ENCODE results near the gene ZFYVE16. TPM values are rescaled to one million over a fixed set of nuclear protein-coding genes. Genes with fewer than 3 reads are reported as not detected.
"Not testable (repeated sequence)": the region's sequence is repeated elsewhere in the genome, so short reads cannot be mapped to it uniquely, and the experiment has no call there.

ZFYVE16 gene
- total RNA-seq, 1 donor from 2014 or later, result 50.1 TPM

DNA sequence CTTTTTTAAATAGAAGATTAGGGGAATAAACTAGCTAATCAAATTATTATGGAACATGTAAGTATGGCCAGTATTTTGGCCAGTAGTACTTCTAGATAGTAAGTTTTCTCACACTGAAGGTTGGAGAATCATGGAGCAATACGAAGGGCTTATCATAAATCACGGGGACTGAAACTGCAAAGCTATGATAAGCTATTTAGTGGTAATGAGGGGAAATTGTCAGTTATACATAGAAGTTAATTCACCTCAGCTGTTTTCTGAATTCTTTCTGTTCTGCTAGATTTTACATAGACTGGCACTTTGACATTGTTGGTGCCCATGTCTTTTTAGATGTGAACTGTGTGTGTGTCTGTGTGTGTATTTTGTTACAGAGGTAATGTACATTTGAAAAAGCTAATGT is 45.5 kb downstream of the ZFYVE16 start:
- no peaks in the 10 kb centered on the region for H3K4me1 ChIP-seq (ENCODE audit: control insufficient read depth in 3 of 3, insufficient read depth in 3 of 3, low read length in 3 of 3)
- peaks cover 5 to 24% (median 23%) of the 10 kb centered on the region in 3 donors for H3K36me3 ChIP-seq (ENCODE audit: control insufficient read depth in 3 of 3, insufficient read depth in 3 of 3, low read length in 3 of 3)
- H3K27me3 ChIP-seq (ENCODE audit: control insufficient read depth in 3 of 3, insufficient read depth in 3 of 3, low read length in 3 of 3), result no peaks in the 10 kb centered on the region
- no peak overlapping the region for H3K27ac ChIP-seq (ENCODE audit: low read depth, low read length)
- H3K9ac ChIP-seq (ENCODE audit: low read depth in 1 of 3, low read length in 3 of 3), result no peak overlapping the region
- no peak overlapping the region for H3K4me3 ChIP-seq (ENCODE audit: low read length in 3 of 3)
- no peaks in the 10 kb centered on the region for H3K9me3 ChIP-seq (ENCODE audit: control insufficient read depth in 3 of 3, low read length in 3 of 3)

DNA sequence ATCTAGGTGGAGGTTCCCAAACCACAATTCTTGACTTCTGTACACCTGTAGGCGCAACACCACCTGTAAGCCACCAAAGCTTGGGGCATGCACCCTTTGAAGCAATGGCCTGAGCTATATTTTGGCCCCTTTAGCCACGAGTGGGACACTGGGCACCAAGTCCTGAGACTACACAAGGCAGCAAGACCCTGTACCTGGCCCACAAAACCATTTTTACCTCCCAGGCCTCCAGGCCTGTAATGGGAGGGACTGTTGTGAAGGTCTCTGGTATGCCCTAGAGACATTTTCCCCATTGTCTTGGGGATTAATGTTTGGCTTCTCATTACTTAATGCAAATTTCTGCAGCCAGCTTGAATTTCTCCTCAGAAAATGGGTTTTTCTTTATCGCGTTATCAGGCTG is 55.4 kb downstream of the ZFYVE16 start:
- no peaks in the 10 kb centered on the region for H3K27me3 ChIP-seq (ENCODE audit: control insufficient read depth in 3 of 3, insufficient read depth in 3 of 3, low read length in 3 of 3)
- no peaks in the 10 kb centered on the region for H3K4me1 ChIP-seq (ENCODE audit: control insufficient read depth in 3 of 3, insufficient read depth in 3 of 3, low read length in 3 of 3)
- no peak overlapping the region for H3K27ac ChIP-seq (ENCODE audit: low read depth, low read length)
- no peak overlapping the region for H3K9ac ChIP-seq (ENCODE audit: low read depth in 1 of 3, low read length in 3 of 3)
- H3K36me3 ChIP-seq (ENCODE audit: control insufficient read depth in 3 of 3, insufficient read depth in 3 of 3, low read length in 3 of 3), result peaks cover 14 to 33% (median 28%) of the 10 kb centered on the region in 3 donors
- H3K9me3 ChIP-seq (ENCODE audit: control insufficient read depth in 3 of 3, low read length in 3 of 3), result no peaks in the 10 kb centered on the region
- no peak overlapping the region for H3K4me3 ChIP-seq (ENCODE audit: low read length in 3 of 3)

DNA sequence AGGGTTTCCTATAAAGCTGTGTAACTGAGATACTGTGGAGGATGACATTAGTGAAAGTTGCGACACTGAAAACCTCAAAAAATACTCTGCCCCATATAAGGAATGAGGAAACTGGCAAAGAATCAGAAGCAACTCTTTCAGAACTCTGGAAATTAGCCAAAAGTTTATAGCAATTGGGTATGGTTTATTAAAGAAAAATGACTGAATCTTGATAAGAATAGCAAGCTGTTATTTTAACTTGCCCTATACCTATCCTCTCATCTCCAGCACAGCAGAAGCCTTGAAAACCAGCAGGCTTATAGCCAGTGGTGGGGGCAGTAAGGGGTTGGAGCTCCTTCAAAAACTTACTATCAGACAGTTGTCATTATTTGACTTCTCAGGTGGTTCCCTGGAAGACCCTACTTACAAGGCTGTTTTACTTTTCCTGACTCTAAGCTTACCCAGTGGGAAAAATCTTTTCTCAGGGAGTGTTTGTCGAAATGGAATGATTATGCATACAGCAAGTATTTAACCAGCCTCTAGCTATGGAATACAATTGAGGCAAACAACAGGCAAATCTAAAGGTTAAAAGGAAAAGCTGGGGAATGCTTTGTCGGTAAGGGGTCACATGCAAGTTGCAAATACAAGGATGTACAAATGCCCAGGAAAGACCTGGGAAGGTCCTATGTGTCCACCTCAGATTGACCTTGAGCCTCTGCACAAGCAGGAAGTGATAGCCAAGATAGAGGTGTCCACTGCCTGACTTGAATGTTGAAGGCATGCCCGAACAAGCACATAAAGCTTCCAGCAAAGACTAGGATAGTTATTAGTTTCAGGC is 59.0 kb downstream of the ZFYVE16 start:
- no peaks in the 10 kb centered on the region for H3K4me1 ChIP-seq (ENCODE audit: control insufficient read depth in 3 of 3, insufficient read depth in 3 of 3, low read length in 3 of 3)
- H3K4me3 ChIP-seq (ENCODE audit: low read length in 3 of 3), result no peak overlapping the region
- H3K9ac ChIP-seq (ENCODE audit: low read depth in 1 of 3, low read length in 3 of 3), result no peak overlapping the region
- peaks cover 8 to 35% (median 20%) of the 10 kb centered on the region in 3 donors for H3K36me3 ChIP-seq (ENCODE audit: control insufficient read depth in 3 of 3, insufficient read depth in 3 of 3, low read length in 3 of 3)
- no peak overlapping the region for H3K27ac ChIP-seq (ENCODE audit: low read depth, low read length)
- no peaks in the 10 kb centered on the region for H3K9me3 ChIP-seq (ENCODE audit: control insufficient read depth in 3 of 3, low read length in 3 of 3)
- H3K27me3 ChIP-seq (ENCODE audit: control insufficient read depth in 3 of 3, insufficient read depth in 3 of 3, low read length in 3 of 3), result no peaks in the 10 kb centered on the region

DNA sequence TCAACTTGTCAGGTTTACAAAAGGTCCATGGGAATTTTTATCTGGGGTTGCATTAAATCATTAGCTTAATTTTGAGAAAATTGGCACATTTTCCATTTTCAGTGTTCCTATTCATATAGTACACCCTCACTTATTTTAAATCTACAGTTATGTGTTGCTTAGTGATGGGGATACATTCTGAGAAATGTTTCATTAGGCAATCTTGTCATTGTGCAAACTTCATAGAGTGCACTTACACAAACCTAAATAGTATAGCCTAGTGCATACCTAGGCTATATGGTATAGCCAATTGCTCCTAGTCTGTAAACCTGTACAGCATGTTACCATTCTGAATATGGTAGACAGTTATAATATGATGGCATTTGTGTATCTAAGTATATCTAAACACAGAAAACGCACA is 60.3 kb downstream of the ZFYVE16 start:
- Histone ChIP-seq H3K4me1 (ENCODE audit: control insufficient read depth in 3 of 3, insufficient read depth in 3 of 3, low read length in 3 of 3) (no peaks in the 10 kb centered on the region), H3K27ac (ENCODE audit: low read depth, low read length) (no peak overlapping the region), H3K9ac (ENCODE audit: low read depth in 1 of 3, low read length in 3 of 3) (no peak overlapping the region), H3K36me3 (ENCODE audit: control insufficient read depth in 3 of 3, insufficient read depth in 3 of 3, low read length in 3 of 3) (peaks cover 8 to 34% (median 9%) of the 10 kb centered on the region in 3 donors), H3K4me3 (ENCODE audit: low read length in 3 of 3) (no peak overlapping the region), H3K27me3 (ENCODE audit: control insufficient read depth in 3 of 3, insufficient read depth in 3 of 3, low read length in 3 of 3) (no peaks in the 10 kb centered on the region), H3K9me3 (ENCODE audit: control insufficient read depth in 3 of 3, low read length in 3 of 3) (no peaks in the 10 kb centered on the region)

DNA sequence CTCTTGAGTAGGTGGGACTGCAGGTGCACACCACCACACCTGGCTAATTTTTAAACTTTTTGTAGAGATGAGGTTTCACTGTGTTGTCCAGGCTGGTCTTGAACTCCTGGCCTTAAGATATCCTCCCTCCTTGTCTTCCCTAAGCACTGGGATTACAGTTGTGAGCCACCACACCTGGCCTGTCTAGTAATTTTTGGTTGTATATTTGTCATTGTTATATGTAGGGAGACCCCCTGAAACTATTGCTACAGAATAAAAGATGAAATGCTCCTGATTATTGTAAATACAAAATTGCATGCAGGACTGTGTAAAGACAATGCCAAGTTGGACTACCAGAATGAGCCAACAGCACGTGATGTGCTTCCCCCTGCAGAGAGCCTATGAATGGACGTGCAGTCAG is 62.8 kb downstream of the ZFYVE16 start:
- not testable (repeated sequence) for H3K9me3 ChIP-seq (ENCODE audit: control insufficient read depth in 3 of 3, low read length in 3 of 3); H3K4me1 ChIP-seq (ENCODE audit: control insufficient read depth in 3 of 3, insufficient read depth in 3 of 3, low read length in 3 of 3); H3K4me3 ChIP-seq (ENCODE audit: low read length in 3 of 3); H3K27me3 ChIP-seq (ENCODE audit: control insufficient read depth in 3 of 3, insufficient read depth in 3 of 3, low read length in 3 of 3); H3K27ac ChIP-seq (ENCODE audit: low read depth, low read length); H3K9ac ChIP-seq (ENCODE audit: low read depth in 1 of 3, low read length in 3 of 3)
- H3K36me3 ChIP-seq (ENCODE audit: control insufficient read depth in 3 of 3, insufficient read depth in 3 of 3, low read length in 3 of 3), result peaks cover 12 to 50% (median 13%) of the 10 kb centered on the region in 3 donors

DNA sequence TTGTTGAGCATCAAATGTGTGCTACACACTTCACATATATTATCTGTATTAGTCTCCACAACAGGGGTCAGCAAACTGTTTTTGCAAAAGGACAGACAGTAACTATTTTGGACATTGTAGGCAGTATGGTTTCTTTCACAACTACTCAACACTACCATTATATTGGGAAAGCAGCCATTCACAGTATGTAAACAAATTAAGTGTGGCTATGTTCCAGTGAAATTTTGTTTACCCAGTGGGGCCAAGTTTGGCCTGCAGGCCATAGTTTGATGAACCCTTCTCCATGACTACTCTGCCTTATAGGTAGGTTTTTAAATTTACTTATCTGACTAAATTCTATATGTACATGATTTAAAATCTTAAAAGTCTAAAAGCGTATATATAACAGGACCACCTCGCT is 67.1 kb downstream of the ZFYVE16 start:
- H3K27me3 ChIP-seq (ENCODE audit: control insufficient read depth in 3 of 3, insufficient read depth in 3 of 3, low read length in 3 of 3), result no peaks in the 10 kb centered on the region
- H3K9me3 ChIP-seq (ENCODE audit: control insufficient read depth in 3 of 3, low read length in 3 of 3), result no peaks in the 10 kb centered on the region
- H3K4me1 ChIP-seq (ENCODE audit: control insufficient read depth in 3 of 3, insufficient read depth in 3 of 3, low read length in 3 of 3), result no peaks in the 10 kb centered on the region
- no peak overlapping the region for H3K9ac ChIP-seq (ENCODE audit: low read depth in 1 of 3, low read length in 3 of 3)
- H3K36me3 ChIP-seq (ENCODE audit: control insufficient read depth in 3 of 3, insufficient read depth in 3 of 3, low read length in 3 of 3), result peaks cover 6 to 40% (median 13%) of the 10 kb centered on the region in 3 donors
- no peak overlapping the region for H3K4me3 ChIP-seq (ENCODE audit: low read length in 3 of 3)
- no peak overlapping the region for H3K27ac ChIP-seq (ENCODE audit: low read depth, low read length)

DNA sequence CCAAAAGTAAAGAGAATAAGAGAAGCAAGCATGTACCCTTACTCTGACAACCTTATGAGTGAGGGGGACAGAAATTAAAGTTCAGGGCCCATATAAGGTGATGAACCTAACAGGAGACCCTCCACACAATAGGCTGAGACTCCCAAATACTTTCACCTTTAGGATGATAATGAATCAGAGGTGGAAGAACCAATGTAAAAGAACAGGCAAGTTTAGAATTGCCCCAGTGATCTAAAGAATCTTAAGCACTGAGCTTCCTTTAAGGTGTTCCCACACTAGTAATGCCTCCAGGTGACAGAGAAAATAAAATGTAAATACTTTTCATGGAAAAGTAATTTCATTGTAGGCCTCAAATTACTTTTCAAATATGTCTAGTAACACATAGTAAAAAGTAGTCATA is 71.8 kb downstream of the ZFYVE16 start:
- H3K27me3 ChIP-seq (ENCODE audit: control insufficient read depth in 3 of 3, insufficient read depth in 3 of 3, low read length in 3 of 3), result no peaks in the 10 kb centered on the region
- no peak overlapping the region for H3K9ac ChIP-seq (ENCODE audit: low read depth in 1 of 3, low read length in 3 of 3)
- peaks cover 6 to 14% (median 7%) of the 10 kb centered on the region in 3 donors for H3K36me3 ChIP-seq (ENCODE audit: control insufficient read depth in 3 of 3, insufficient read depth in 3 of 3, low read length in 3 of 3)
- peaks cover 0 to 3% (median 0%) of the 10 kb centered on the region in 3 donors for H3K9me3 ChIP-seq (ENCODE audit: control insufficient read depth in 3 of 3, low read length in 3 of 3)
- H3K4me3 ChIP-seq (ENCODE audit: low read length in 3 of 3), result no peak overlapping the region
- H3K27ac ChIP-seq (ENCODE audit: low read depth, low read length), result no peak overlapping the region
- no peaks in the 10 kb centered on the region for H3K4me1 ChIP-seq (ENCODE audit: control insufficient read depth in 3 of 3, insufficient read depth in 3 of 3, low read length in 3 of 3)

DNA sequence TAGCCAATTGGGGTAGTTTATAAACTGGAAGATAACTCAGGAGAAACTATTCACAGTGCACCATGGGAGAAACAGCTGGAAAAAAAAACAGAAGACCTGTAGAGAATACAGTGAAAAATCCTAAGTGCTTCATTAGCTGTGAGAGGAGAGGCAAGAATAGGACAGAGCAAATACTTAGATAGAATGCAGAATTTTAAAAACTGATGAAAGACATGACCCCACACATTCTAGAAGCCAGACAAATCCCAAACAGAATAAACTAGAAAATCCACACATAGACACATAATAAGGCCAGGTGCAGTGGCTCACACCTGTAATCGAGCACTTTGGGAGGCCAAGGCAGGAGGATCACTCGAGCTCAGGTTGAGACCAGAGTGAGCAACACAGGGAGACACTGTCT is 72.5 kb downstream of the ZFYVE16 start:
- no peak overlapping the region for H3K9ac ChIP-seq (ENCODE audit: low read depth in 1 of 3, low read length in 3 of 3)
- no peak overlapping the region for H3K27ac ChIP-seq (ENCODE audit: low read depth, low read length)
- H3K4me3 ChIP-seq (ENCODE audit: low read length in 3 of 3), result no peak overlapping the region
- H3K36me3 ChIP-seq (ENCODE audit: control insufficient read depth in 3 of 3, insufficient read depth in 3 of 3, low read length in 3 of 3), result peaks cover under 1 to 10% (median 1%) of the 10 kb centered on the region in 3 donors
- H3K27me3 ChIP-seq (ENCODE audit: control insufficient read depth in 3 of 3, insufficient read depth in 3 of 3, low read length in 3 of 3), result no peaks in the 10 kb centered on the region
- no peaks in the 10 kb centered on the region for H3K4me1 ChIP-seq (ENCODE audit: control insufficient read depth in 3 of 3, insufficient read depth in 3 of 3, low read length in 3 of 3)
- H3K9me3 ChIP-seq (ENCODE audit: control insufficient read depth in 3 of 3, low read length in 3 of 3), result peaks cover 0 to 3% (median 0%) of the 10 kb centered on the region in 3 donors

DNA sequence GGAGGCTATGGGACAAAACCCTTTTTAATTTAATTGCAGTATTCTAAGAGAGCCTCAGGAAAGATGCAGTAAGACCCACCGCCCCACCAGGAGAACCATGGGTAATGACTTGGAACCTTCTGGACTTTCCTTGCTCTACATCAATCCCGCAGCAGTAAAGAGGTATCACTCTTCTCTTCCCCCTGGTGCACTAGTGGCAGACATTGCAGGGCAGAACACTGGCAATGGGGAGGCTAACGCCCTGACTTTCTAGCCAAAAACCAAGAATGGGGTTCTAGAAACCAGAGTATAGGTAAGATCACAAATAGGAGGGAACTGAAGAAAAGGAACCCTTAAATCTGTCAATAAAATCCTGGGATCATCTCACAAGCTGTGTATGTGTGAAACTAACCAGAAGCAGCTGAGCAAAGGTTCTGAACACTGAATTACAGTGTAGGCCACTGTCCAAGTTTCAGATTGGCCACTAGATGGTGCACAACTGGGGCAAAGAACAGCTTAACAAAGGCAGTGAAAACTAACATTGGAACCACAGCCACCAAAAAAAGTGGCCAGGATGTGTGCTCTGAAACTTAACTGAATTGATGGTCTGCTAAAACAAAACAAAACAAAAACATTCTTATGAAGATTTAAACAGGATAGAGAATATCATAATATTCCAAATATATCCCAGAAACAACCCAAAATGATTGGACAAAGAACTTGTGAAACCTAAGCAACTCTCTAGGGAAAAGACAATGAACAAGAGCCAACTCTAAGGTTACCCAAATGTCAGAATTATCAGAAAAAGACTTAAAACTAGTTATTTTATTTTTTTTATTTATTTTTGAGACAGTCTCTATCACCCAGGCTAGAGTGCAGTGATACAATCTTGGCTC is 73.4 kb downstream of the ZFYVE16 start:
- Histone ChIP-seq H3K27ac (ENCODE audit: low read depth, low read length) (no peak overlapping the region), H3K36me3 (ENCODE audit: control insufficient read depth in 3 of 3, insufficient read depth in 3 of 3, low read length in 3 of 3) (peaks cover 0 to 3% (median 0%) of the 10 kb centered on the region in 3 donors), H3K4me3 (ENCODE audit: low read length in 3 of 3) (no peak overlapping the region), H3K9ac (ENCODE audit: low read depth in 1 of 3, low read length in 3 of 3) (no peak overlapping the region), H3K4me1 (ENCODE audit: control insufficient read depth in 3 of 3, insufficient read depth in 3 of 3, low read length in 3 of 3) (no peaks in the 10 kb centered on the region), H3K9me3 (ENCODE audit: control insufficient read depth in 3 of 3, low read length in 3 of 3) (peaks cover 0 to 3% (median 0%) of the 10 kb centered on the region in 3 donors), H3K27me3 (ENCODE audit: control insufficient read depth in 3 of 3, insufficient read depth in 3 of 3, low read length in 3 of 3) (no peaks in the 10 kb centered on the region)

DNA sequence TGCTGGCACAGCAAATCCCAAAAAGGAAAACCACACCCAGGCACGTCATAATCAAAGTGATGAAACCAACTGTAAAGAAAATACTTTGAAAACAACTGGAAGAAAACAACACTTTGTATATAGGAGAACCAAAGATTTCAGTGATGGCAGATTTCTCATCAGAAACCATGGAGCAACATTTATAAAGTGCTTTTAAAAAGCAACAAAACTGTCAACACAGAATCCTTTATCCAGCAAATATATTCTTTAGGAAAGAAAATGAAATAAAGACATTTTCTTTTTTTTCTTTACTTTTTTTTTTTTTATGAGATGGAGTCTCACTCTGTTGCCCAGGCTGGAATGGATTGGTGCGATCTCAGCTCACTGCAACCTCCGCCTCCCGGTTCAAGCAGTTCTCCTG is 74.7 kb downstream of the ZFYVE16 start:
- Histone ChIP-seq H3K4me1 (ENCODE audit: control insufficient read depth in 3 of 3, insufficient read depth in 3 of 3, low read length in 3 of 3) (peaks cover 2 to 3% (median 3%) of the 10 kb centered on the region in 3 donors), H3K9ac (ENCODE audit: low read depth in 1 of 3, low read length in 3 of 3) (no peak overlapping the region)

More for the DNA sequence above, 74.7 kb downstream of the ZFYVE16 start:
- H3K36me3 ChIP-seq (ENCODE audit: control insufficient read depth in 3 of 3, insufficient read depth in 3 of 3, low read length in 3 of 3), result peaks cover 0 to 3% (median 0%) of the 10 kb centered on the region in 3 donors
- H3K27ac ChIP-seq (ENCODE audit: low read depth, low read length), result no peak overlapping the region
- peaks cover 0 to 3% (median 0%) of the 10 kb centered on the region in 3 donors for H3K9me3 ChIP-seq (ENCODE audit: control insufficient read depth in 3 of 3, low read length in 3 of 3)
- H3K4me3 ChIP-seq (ENCODE audit: low read length in 3 of 3), result no peak overlapping the region
- H3K27me3 ChIP-seq (ENCODE audit: control insufficient read depth in 3 of 3, insufficient read depth in 3 of 3, low read length in 3 of 3), result no peaks in the 10 kb centered on the region

Data from skeletal muscle tissue (tissue), 4 donors.